ENCODE results near the gene ZDHHC18.

The ZDHHC18 gene

GRCh38 chr1:26900815-26901511 is 74.5 kb downstream of the ZDHHC18 start:
- DNase-seq: no peak
